Activated CD8-positive, alpha-beta memory T cell treated with anti-CD3 and anti-CD28 coated beads for 48 hours (primary cell): ENCODE results near the gene TMEM253.

Experiments
- DNase-seq, 3 experiments: peaks; one replicate each; pipeline ENCODE4 v3.0.0-alpha.2; 2020; ENCODE audit warnings: low read depth in 2 of 3, low spot score in 2 of 3

TMEM253 gene

GRCh38 chr14:21100931-21101330, at the start of gene TMEM253:
TMEM253 (plus strand) TSS chr14:21101066; CDS start chr14:21101344, 278 bp downstream.
- no peak for DNase-seq

DNA sequence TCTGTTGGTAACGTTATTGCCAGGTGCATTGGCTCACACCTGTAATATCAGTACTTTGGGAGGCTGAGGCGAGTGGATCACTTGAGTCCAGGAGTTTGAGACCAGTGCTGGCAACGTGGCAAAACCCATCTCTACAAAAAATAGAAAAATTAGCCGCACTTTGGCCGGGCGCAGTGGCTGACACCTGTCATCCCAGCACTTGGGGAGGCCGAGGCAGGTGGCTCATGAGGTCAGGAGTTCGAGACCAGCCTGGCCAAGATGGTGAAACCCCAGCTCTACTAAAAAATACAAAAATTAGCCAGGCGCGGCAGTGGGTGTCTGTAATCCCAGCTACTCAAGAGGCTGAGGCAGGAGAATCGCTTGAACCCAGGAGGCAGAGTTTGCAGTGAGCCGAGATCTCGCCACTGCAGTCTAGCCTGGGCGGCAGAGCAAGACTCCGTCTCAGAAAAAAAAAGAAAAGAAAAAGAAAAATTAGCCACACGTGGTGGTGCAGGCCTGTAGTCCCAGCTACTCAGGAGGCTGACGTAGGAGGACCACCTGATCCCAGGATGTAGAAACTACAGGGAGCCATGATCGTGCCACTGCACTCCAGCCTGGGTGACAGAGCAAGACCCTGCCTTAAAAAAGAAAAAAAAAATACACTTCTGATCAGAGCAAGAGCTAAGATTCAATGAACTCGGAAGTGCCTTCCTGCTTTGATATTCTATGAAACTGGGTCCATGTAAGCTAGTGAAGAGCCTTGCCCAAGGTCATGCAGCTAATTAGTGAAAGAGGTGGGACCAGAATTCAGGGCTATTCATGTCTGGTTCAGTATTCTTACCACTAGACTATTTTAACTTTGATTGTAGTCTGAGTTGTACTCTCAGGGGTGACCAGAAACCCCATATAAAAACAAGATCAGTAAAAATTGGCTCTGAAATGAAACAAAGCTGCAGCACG, 47.4 kb upstream of the TMEM253 start:
- no peak for DNase-seq

DNA sequence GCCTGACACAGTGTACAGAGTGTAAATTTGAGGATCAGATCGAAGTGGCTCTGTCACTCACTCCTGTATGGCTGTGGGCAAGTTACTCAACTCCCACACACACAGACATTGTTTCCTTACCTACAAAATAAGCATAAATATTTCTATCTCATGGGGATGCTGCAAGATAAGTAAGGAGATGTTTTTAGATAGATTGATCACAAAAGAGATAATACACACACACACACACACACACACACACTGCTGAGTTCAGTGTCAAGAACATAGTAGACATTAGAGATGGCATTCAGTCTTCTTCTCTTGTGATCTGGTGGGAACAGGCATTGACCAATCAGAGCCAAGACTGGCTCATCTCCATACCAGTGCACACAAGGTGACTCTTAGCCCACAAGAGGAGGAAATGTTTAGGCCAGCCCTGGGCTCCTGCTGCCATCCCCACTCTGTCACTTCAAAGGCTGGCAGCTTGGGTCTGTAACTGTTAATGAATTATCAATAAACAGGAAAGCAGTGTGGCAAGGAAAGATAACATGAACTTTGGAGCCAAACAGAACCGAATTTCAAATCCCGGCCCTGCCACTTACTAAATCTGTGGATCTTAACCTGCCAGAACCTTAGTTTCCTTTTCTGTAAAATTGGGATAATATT, 46.6 kb upstream of the TMEM253 start:
- no peak for DNase-seq

DNA sequence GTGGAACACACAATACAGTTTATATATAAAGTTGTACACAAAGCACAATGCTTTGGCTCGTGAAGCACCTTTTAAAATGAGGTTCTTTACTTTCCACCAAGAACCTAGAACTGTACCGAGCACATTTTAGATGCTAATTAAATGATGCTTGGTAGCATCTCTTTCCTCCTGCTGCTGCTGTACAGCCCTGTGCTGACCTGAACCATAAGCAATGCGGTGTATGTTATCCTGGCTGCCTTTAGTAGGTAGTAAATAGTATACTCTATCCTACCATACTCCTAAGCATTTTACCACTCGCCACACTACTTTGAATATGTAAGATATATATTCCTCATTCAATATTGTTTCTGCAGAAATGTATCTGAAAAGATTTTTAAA, 46.1 kb upstream of the TMEM253 start:
- DNase-seq, result no peak

- no peak for DNase-seq
These were observed 45.3 kb upstream of the TMEM253 start for GRCh38 chr14:21055432-21056117.

- DNase-seq, result no peak
These were observed 44.2 kb upstream of the TMEM253 start for GRCh38 chr14:21056520-21057163.

DNA sequence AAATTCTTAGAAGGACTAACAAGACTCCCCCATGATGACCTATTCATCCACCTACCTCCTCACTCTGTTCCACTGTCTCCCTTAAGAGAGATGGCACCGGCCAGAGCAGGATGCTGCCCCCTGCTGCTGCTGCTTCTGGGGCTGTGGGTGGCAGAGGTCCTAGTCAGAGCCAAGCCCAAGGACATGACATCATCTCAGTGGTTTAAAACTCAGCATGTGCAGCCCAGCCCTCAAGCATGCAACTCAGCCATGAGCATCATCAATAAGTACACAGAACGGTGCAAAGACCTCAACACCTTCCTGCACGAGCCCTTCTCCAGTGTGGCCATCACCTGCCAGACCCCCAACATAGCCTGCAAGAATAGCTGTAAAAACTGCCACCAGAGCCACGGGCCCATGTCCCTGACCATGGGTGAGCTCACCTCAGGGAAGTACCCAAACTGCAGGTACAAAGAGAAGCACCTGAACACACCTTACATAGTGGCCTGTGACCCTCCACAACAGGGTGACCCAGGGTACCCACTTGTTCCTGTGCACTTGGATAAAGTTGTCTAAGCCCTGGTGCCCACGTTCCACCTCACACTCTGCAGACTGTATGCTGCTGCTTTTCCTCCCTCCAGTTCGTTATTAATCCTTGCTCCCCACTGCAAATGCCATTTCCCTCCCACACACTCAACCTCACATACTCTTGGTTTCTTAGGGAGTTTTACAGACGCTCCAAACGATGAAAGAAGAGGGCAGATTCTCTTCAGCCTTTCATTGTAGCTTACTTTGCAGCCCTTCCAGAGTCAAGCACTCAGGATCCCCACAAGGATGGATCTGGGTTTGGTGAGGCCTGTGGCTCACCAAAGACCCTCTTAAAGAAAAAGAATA, 42.8 kb upstream of the TMEM253 start, which contains the start of gene RNASE8:
TSS of gene RNASE8 (plus strand) at position 20 of the 873 bp plus-strand sequence. CDS start at position 91, 71 bp downstream.
- DNase-seq, result no peak

GRCh38 chr14:21058903-21059302, 42.0 kb upstream of the TMEM253 start:
- no peak for DNase-seq

DNA sequence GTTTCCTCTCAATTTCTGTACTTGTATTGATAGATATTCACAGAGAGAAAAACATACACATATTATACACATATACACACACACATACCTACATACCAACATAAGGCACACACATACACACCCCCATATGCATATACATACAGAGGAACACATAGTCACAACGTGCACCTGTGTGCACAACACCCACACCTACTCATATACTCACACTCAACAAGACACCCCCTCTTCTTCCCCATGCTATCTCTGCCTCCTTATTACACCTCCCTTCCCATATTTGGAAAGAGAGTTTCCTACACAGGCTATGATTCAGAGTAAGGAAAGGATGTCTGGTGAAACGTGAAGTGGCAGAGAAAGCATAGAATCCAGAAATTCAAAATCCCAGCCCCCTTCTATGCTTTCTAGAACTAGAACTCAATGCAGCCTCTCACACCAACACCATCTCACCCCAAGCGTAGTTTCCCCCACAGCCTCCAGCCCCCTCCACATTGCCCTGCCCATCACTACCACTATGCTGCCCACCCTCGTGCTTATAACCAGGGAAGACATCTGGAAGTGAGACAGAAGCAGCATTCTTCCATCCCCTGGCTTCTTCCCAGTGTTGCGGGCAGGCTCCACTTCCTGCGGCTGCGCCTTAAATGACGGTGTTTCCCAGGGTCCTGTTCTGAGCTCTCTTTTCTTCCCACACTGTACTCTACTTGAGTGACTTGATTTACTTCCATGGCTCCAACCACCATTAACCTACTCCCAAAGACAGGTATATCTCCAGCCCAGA, 40.8 kb upstream of the TMEM253 start:
- no peak for DNase-seq

DNA sequence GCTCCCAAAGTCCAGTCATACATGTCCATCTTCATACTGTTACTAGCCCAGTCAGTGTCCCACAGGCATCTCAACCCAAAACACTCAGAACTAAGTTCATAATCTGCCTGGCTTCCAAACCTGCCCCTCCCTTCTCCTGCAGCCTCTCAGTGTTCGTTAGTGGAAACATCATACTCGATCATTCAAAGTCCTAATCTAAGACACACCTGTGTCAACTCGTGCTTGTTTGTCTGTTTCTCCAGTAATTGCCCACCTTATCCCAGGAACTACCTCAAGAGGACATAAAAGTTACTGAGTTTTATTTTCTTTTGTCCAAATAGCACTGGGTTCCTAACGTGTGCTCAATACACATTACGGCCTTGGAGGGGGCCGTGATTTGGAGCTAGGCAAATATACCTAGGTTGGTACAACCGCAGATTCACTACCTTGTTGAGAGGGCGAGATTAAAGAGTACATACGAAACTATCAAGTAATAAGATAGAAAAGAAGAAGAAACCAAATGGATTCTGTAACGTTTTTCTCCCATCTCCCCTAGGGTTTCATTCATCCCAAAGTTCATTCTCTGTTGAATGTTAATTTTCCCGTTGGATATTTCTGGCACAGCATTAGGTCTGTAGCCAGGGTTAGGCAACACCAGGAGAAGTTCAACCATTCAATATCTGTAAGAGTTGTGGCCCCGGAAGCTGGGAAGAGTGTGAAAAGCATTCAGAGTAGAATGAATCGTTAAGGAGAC, 40.1 kb upstream of the TMEM253 start:
- DNase-seq, result no peak

DNA sequence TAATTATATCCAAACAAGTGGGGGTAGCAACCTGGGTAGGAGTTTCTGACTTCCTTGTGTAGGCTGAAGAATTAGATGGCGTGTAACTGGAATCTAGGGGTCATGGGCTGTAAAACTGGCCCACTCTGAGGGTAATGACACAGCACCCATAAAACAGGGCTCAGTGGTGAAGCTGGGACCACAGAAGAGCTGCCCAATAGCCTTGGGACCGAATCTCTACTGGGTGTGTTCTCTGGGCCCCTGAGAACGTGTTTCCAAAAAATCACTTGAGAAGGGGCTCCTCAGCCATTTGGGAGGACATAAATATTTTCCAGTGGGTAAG, 39.6 kb upstream of the TMEM253 start:
- DNase-seq, result no peak

GRCh38 chr14:21063479-21063878, 37.4 kb upstream of the TMEM253 start:
- DNase-seq, result no peak

GRCh38 chr14:21066882-21067502, 33.9 kb upstream of the TMEM253 start:
- DNase-seq, result no peak

GRCh38 chr14:21068521-21069387, 32.1 kb upstream of the TMEM253 start:
- no peak for DNase-seq

DNA sequence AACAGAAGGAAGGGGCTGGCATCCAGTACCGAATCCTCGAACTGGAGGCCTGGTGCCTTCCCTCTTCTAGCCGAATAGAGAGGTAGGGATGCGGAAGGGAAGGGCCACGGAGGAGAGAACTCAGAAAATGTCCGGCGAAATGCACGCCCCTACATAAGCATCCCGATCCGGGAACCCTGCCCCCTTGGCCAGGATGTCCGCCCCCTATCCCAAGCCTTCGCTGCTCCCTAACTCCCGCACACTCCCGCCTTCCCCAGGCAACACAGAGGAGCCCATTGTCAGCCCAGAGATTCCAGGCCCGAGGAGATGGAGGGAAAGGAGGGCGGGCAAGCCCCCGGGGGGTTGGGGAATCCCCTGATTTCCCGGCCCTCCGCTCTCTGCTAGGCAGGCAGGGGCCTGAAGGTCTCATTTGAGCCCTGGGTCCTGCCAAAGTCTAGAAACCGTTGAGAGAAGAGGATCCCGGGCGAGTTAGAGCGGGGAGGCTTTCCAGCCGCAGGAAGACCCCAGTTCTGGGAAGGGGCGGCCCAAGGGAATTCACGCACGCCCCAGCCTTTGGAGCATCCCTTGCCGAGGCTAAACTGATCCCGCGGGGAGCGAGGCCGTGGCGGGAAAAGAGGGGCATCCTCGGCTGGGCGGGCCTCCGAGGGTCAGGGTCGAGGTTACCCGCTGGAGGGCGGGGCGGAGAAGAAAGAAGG, 31.3 kb upstream of the TMEM253 start:
- no peak for DNase-seq

- DNase-seq, result no peak
These were observed 30.7 kb upstream of the TMEM253 start, which contains the start of gene ARHGEF40 for GRCh38 chr14:21070083-21070609. ARHGEF40 (plus strand) TSS chr14:21070304; CDS start chr14:21070397, 93 bp downstream.
